ENCODE measurements around the gene TOP2B.

The TOP2B gene

DNA sequence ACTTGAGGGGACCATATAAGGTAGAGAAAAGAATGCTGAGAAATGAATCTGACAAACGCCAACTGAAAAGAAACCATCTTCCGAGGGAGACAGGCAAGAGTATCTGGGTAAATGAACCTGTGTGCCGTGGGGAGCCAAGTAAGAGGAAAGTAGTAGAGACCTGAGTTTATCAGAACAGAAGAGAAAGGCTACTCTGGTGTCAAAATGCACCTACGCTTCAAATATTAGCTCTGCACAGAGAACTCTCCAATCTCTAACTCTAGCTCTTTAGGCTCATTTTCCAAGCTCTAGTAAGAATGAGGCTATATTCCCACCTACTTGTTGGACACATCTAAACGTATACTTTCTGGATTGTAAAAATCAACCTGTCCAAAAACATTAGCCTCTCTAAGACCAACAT, 53.5 kb downstream of the TOP2B start:
- Mint-ChIP-seq H3K27ac (peak overlapping the region; percentile 8), H3K4me1 (peaks cover 2% of the 10 kb centered on the region), H3K36me3 (ENCODE audit: low read depth) (peaks cover 42% of the 10 kb centered on the region), H3K4me3 (no peak overlapping the region), H3K9me3 (no peaks in the 10 kb centered on the region), H3K27me3 (no peaks in the 10 kb centered on the region)
- DNase-seq (no peak), ATAC-seq (no peak)

DNA sequence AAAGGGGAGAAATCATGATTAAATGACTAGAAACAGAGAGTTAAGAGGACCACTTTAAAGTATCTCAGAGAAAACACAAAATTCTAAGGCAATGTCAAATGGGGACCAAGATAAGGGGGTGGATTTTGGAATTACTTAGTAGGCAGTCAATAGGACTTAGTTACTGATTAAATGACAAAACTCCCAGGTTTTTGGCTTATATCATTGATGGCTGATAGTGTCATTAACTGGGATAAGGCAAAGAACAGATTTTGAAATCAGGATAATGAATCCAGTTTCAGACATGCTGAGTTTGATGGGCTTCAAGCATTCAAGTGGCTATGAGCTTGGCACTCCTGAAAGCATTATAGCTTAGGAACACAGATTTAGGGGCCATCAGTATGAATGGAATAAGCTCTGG, 53.9 kb downstream of the TOP2B start:
- no peaks in the 10 kb centered on the region for H3K9me3 Mint-ChIP-seq
- peaks cover 44% of the 10 kb centered on the region for H3K36me3 Mint-ChIP-seq (ENCODE audit: low read depth)
- no peak overlapping the region for H3K4me3 Mint-ChIP-seq

GRCh38 chr3:25610167-25610566, 54.5 kb downstream of the TOP2B start:
- H3K9me3 Mint-ChIP-seq, result no peaks in the 10 kb centered on the region
- peaks cover 2% of the 10 kb centered on the region for H3K4me1 Mint-ChIP-seq
- H3K27ac Mint-ChIP-seq, result peak overlapping the region; percentile 34
- peaks cover 49% of the 10 kb centered on the region for H3K36me3 Mint-ChIP-seq (ENCODE audit: low read depth)
- DNase-seq (no peak), ATAC-seq (no peak)
- no peak overlapping the region for H3K4me3 Mint-ChIP-seq
- H3K27me3 Mint-ChIP-seq, result no peaks in the 10 kb centered on the region

More for the DNA sequence above, 53.9 kb downstream of the TOP2B start:
- peaks cover 2% of the 10 kb centered on the region for H3K4me1 Mint-ChIP-seq
- no peaks in the 10 kb centered on the region for H3K27me3 Mint-ChIP-seq
- DNase-seq (no peak), ATAC-seq (no peak)
- H3K27ac Mint-ChIP-seq, result peak overlapping the region; percentile 8

GRCh38 chr3:25604107-25604805, 60.5 kb downstream of the TOP2B start:
- H3K9me3 Mint-ChIP-seq, result no peaks in the 10 kb centered on the region
- H3K27ac Mint-ChIP-seq, result peak overlapping the region; percentile 69
- peaks cover 13% of the 10 kb centered on the region for H3K4me1 Mint-ChIP-seq
- H3K27me3 Mint-ChIP-seq, result no peaks in the 10 kb centered on the region
- no peak overlapping the region for H3K4me3 Mint-ChIP-seq
- DNase-seq (no peak), ATAC-seq (peak; percentile 97)
- peaks cover 32% of the 10 kb centered on the region for H3K36me3 Mint-ChIP-seq (ENCODE audit: low read depth)

DNA sequence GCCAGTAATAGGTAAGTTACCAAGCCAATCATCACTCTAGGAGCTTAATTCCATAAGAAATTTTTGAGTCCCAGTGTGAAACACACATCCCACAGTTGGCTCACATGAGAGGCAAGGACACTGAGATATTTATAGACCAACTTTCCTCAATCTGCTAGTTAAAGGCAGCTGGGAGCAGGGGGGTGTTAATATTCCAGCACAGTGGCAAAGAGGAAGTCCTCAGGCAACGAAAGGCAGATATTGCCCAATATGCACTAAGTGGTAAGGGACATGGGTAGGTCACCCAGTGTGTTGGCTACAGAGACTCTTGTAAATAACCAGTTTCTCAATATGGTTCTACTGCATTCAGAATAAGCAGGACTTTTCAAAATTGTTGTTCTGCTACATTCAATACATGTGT, 61.0 kb downstream of the TOP2B start:
- ATAC-seq (no peak), DNase-seq (no peak)
- Mint-ChIP-seq H3K36me3 (ENCODE audit: low read depth) (peaks cover 30% of the 10 kb centered on the region), H3K27me3 (no peaks in the 10 kb centered on the region), H3K4me1 (peaks cover 13% of the 10 kb centered on the region), H3K9me3 (no peaks in the 10 kb centered on the region), H3K27ac (peak overlapping the region; percentile 69), H3K4me3 (no peak overlapping the region)

- Mint-ChIP-seq H3K9me3 (no peaks in the 10 kb centered on the region), H3K4me1 (peaks cover 1% of the 10 kb centered on the region), H3K27ac (no peak overlapping the region), H3K27me3 (no peaks in the 10 kb centered on the region), H3K36me3 (ENCODE audit: low read depth) (peaks cover 2% of the 10 kb centered on the region), H3K4me3 (no peak overlapping the region)
- DNase-seq (no peak), ATAC-seq (no peak)
Observed at GRCh38 chr3:25597535-25598101, 67.1 kb downstream of the TOP2B start.

- Mint-ChIP-seq H3K27ac (no peak overlapping the region), H3K4me3 (no peak overlapping the region), H3K4me1 (peaks cover 1% of the 10 kb centered on the region), H3K27me3 (no peaks in the 10 kb centered on the region), H3K9me3 (no peaks in the 10 kb centered on the region), H3K36me3 (ENCODE audit: low read depth) (no peaks in the 10 kb centered on the region)
- no peak for DNase-seq
- ATAC-seq, result no peak
Observed at GRCh38 chr3:25594007-25594502, 70.7 kb downstream of the TOP2B start.

- H3K4me3 Mint-ChIP-seq, result no peak overlapping the region
- H3K36me3 Mint-ChIP-seq (ENCODE audit: low read depth), result no peaks in the 10 kb centered on the region
- peaks cover 1% of the 10 kb centered on the region for H3K4me1 Mint-ChIP-seq
- no peaks in the 10 kb centered on the region for H3K27me3 Mint-ChIP-seq
- DNase-seq (no peak), ATAC-seq (no peak)
- no peaks in the 10 kb centered on the region for H3K9me3 Mint-ChIP-seq
- no peak overlapping the region for H3K27ac Mint-ChIP-seq
Observed at GRCh38 chr3:25593001-25593400, 71.7 kb downstream of the TOP2B start.

GRCh38 chr3:25592510-25592968, 72.2 kb downstream of the TOP2B start:
- DNase-seq (no peak), ATAC-seq (peak; percentile 67)
- Mint-ChIP-seq H3K27me3 (no peaks in the 10 kb centered on the region), H3K4me1 (peaks cover 1% of the 10 kb centered on the region), H3K4me3 (no peak overlapping the region), H3K27ac (no peak overlapping the region), H3K36me3 (ENCODE audit: low read depth) (no peaks in the 10 kb centered on the region), H3K9me3 (no peaks in the 10 kb centered on the region)

- Mint-ChIP-seq H3K4me3 (no peak overlapping the region), H3K9me3 (no peaks in the 10 kb centered on the region), H3K27me3 (no peaks in the 10 kb centered on the region), H3K27ac (no peak overlapping the region), H3K4me1 (peaks cover 1% of the 10 kb centered on the region), H3K36me3 (ENCODE audit: low read depth) (no peaks in the 10 kb centered on the region)
- DNase-seq, result no peak
- no peak for ATAC-seq
Observed at GRCh38 chr3:25589783-25590258, 74.9 kb downstream of the TOP2B start.

- no peaks in the 10 kb centered on the region for H3K9me3 Mint-ChIP-seq
- H3K36me3 Mint-ChIP-seq (ENCODE audit: low read depth), result no peaks in the 10 kb centered on the region
- H3K27me3 Mint-ChIP-seq, result no peaks in the 10 kb centered on the region
- no peak overlapping the region for H3K27ac Mint-ChIP-seq
- ATAC-seq, result no peak
- H3K4me1 Mint-ChIP-seq, result peaks cover 1% of the 10 kb centered on the region
- no peak for DNase-seq
- no peak overlapping the region for H3K4me3 Mint-ChIP-seq
Observed at GRCh38 chr3:25589104-25589782, 75.5 kb downstream of the TOP2B start.

DNA sequence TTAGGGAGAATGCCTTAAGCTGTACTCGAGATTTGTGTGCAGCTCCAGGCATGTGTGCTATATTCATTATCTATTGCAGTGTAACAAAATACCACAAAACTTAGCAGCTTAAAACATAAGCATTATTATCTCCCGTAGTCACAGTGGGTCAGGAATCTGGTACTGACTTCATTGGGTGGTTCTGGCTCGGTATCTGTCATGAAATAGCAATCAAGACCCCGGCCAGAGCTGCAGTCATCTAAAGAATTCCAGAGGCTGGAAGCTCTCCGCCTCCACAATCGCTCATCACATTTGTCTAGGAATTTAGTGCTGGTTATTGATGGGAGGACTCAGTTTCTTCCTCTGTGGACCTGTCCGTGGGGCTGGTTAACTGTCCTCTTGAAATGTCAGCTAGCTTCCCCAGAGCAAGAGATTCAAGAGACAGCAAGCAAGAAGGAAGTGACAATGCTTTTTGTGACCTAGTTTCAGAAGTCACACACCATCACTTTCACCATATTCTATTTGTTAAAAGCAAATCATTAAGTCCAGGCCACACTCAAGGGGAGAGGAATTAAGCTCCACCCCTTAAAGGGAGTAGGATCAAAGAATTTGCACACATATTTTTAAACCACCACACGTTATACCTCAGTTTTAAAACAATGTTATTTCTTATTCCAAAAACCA, 76.1 kb downstream of the TOP2B start:
- H3K4me1 Mint-ChIP-seq, result peaks cover 1% of the 10 kb centered on the region
- no peaks in the 10 kb centered on the region for H3K9me3 Mint-ChIP-seq
- H3K27me3 Mint-ChIP-seq, result no peaks in the 10 kb centered on the region
- DNase-seq (no peak), ATAC-seq (no peak)
- H3K36me3 Mint-ChIP-seq (ENCODE audit: low read depth), result no peaks in the 10 kb centered on the region
- H3K4me3 Mint-ChIP-seq, result no peak overlapping the region
- no peak overlapping the region for H3K27ac Mint-ChIP-seq

- Mint-ChIP-seq H3K4me3 (no peak overlapping the region), H3K27ac (no peak overlapping the region), H3K4me1 (peaks cover 1% of the 10 kb centered on the region), H3K36me3 (ENCODE audit: low read depth) (no peaks in the 10 kb centered on the region), H3K27me3 (no peaks in the 10 kb centered on the region), H3K9me3 (no peaks in the 10 kb centered on the region)
- ATAC-seq, result no peak
- no peak for DNase-seq
Observed at GRCh38 chr3:25587975-25588374, 76.7 kb downstream of the TOP2B start.

DNA sequence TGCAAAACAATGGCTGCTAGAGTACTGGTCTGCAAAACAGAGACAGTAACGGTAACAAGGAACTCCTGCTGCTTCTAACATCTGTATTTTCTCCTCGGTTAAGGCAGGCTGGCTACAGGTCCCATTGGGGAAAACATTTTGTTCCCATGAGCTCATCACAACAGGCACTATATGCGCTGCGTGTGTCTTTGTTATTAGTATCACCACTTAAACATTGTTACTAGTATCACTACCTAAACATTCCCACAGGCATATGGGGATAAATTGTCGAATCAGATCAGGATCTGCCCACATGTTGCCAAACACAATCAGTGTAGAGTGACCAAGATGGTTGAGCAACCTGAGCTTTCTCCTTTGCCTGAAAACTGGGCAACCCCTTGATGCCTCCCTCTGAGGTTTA, 77.2 kb downstream of the TOP2B start:
- DNase-seq, result no peak
- Mint-ChIP-seq H3K9me3 (no peaks in the 10 kb centered on the region), H3K4me1 (no peaks in the 10 kb centered on the region), H3K27me3 (no peaks in the 10 kb centered on the region), H3K27ac (no peak overlapping the region), H3K4me3 (no peak overlapping the region), H3K36me3 (ENCODE audit: low read depth) (no peaks in the 10 kb centered on the region)
- no peak for ATAC-seq

Measured in activated naive CD8-positive, alpha-beta T cell treated with anti-CD3 and anti-CD28 coated beads, Interleukin-2, amount 50 U/mL, for 24 hours (primary cell).